Neural progenitor cell (in vitro differentiated cells): ENCODE measurements around the gene GLRX3. TPM values are rescaled to one million over a fixed set of nuclear protein-coding genes. Genes with fewer than 3 reads are reported as not detected.

ENCODE experiments used
- DNase-seq: peaks from one replicate; pipeline ENCODE4 v3.0.0-alpha.2; 2016; ENCODE audit warnings: low spot score
- H2AFZ ChIP-seq: fragments of 200-600 bp; sonication (generic); replicated peaks from 2 replicates; pipeline ENCODE4 v1.6.1; 2016; ENCODE audit warnings: antibody characterized with exemption
- H3F3A ChIP-seq: fragments of 200-600 bp; sonication (generic); 2 replicates; pipeline ENCODE4 v1.6.1; 2016; ENCODE audit warnings: antibody characterized with exemption, low read depth
- H3K27ac ChIP-seq: fragments of 200-600 bp; sonication (generic); 2 replicates; pipeline ENCODE4 v1.5.1; 2016; ENCODE audit warnings: mild to moderate bottlenecking
- H3K27me3 ChIP-seq: fragments of 200-600 bp; sonication (generic); 2 replicates; pipeline ENCODE4 v1.6.1; 2016; ENCODE audit warnings: mild to moderate bottlenecking, moderate library complexity
- H3K36me3 ChIP-seq: fragments of 200-600 bp; sonication (generic); 2 replicates; pipeline ENCODE4 v1.5.1; 2016
- H3K4me1 ChIP-seq: fragments of 200-600 bp; sonication (generic); 2 replicates; pipeline ENCODE4 v1.6.1; 2016; ENCODE audit warnings: mixed run types
- H3K4me2 ChIP-seq: fragments of 200-600 bp; sonication (generic); 2 replicates; pipeline ENCODE4 v1.6.1; 2016
- H3K4me3 ChIP-seq: fragments of 200-600 bp; sonication (generic); 2 replicates; pipeline ENCODE4 v1.5.1; 2016
- H3K79me2 ChIP-seq: fragments of 200-600 bp; sonication (generic); 2 replicates; pipeline ENCODE4 v1.6.1; 2016; ENCODE audit warnings: low read depth
- H3K9ac ChIP-seq: fragments of 200-600 bp; sonication (generic); 2 replicates; pipeline ENCODE4 v1.6.1; 2016
- H3K9me3 ChIP-seq: fragments of 200-600 bp; sonication (generic); 2 replicates; pipeline ENCODE4 v1.5.1; 2016; ENCODE audit warnings: low read depth
- H4K20me1 ChIP-seq: fragments of 200-600 bp; sonication (generic); 2 replicates; pipeline ENCODE4 v1.6.1; 2016; ENCODE audit warnings: low read depth
- H3K27ac Mint-ChIP-seq: 3 replicates; pipeline ENCODE4 v1.8.0; 2021; ENCODE audit warnings: mixed read lengths
- H3K27me3 Mint-ChIP-seq: 2 replicates; pipeline ENCODE4 v1.8.0; 2022; ENCODE audit warnings: low read depth, mild to moderate bottlenecking, inconsistent platforms, moderate library complexity, mixed read lengths; ENCODE audit not compliant: insufficient read depth
- H3K36me3 Mint-ChIP-seq: 3 replicates; pipeline ENCODE4 v1.8.0; 2021; ENCODE audit warnings: mixed read lengths
- H3K4me1 Mint-ChIP-seq: 3 replicates; pipeline ENCODE4 v1.8.0; 2021; ENCODE audit warnings: mixed read lengths
- H3K4me3 Mint-ChIP-seq: 3 replicates; pipeline ENCODE4 v1.8.0; 2021; ENCODE audit warnings: mild to moderate bottlenecking, moderate library complexity, mixed read lengths
- H3K9me3 Mint-ChIP-seq: 3 replicates; pipeline ENCODE4 v1.8.0; 2020; ENCODE audit warnings: mixed read lengths
- CTCF ChIP-seq: fragments of 200-600 bp; sonication (generic); IDR thresholded peaks from 2 replicates; pipeline ENCODE4 v1.5.1; 2017; ENCODE audit warnings: antibody characterized with exemption, mild to moderate bottlenecking
- EZH2 ChIP-seq: fragments of 200-600 bp; sonication (generic); IDR thresholded peaks from 2 replicates; pipeline ENCODE4 v1.6.1; 2017; ENCODE audit warnings: antibody characterized with exemption, mild to moderate bottlenecking, moderate library complexity
- EZH2phosphoT487 ChIP-seq: fragments of 200-600 bp; sonication (generic); IDR thresholded peaks from 2 replicates; pipeline ENCODE4 v1.6.1; 2017; ENCODE audit warnings: antibody characterized with exemption
- total RNA-seq: library from RNA; depleted of rRNA; stranded (reverse); fragments of >200 nt; gene quantifications from 2 replicates; pipeline ENCODE4 v1.2.3, GENCODE V29; 2015; ENCODE audit warnings: low replicate concordance

The GLRX3 gene
- total RNA-seq, 1 donor from 2014 or later, result 182 TPM

GRCh38 chr10:130213286-130214080 lies 77.3 kb downstream of the GLRX3 start:
- no peaks in the 10 kb centered on the region for H4K20me1 ChIP-seq
- Mint-ChIP-seq H3K9me3 (no peaks in the 10 kb centered on the region), H3K27me3 (no peaks in the 10 kb centered on the region), H3K27ac (no peak overlapping the region), H3K4me3 (no peak overlapping the region), H3K4me1 (no peaks in the 10 kb centered on the region), H3K36me3 (no peaks in the 10 kb centered on the region)
- H3K79me2 ChIP-seq, result no peaks in the 10 kb centered on the region
- no peak overlapping the region for H3K4me2 ChIP-seq
- no peaks in the 10 kb centered on the region for H3K9me3 ChIP-seq
- H3K4me1 ChIP-seq, result no peaks in the 10 kb centered on the region
- no peak overlapping the region for H3K27ac ChIP-seq
- no peaks in the 10 kb centered on the region for H3F3A ChIP-seq
- no peaks in the 10 kb centered on the region for H3K36me3 ChIP-seq
- no peaks in the 10 kb centered on the region for H3K27me3 ChIP-seq
- H3K4me3 ChIP-seq, result no peak overlapping the region
- TF ChIP-seq EZH2phosphoT487, result no peak
- H2AFZ ChIP-seq, result no peak overlapping the region
- no peak for DNase-seq
- H3K9ac ChIP-seq, result no peak overlapping the region

- TF ChIP-seq CTCF, result no peak
- TF ChIP-seq EZH2, result no peak
- no peak for TF ChIP-seq EZH2phosphoT487
- Mint-ChIP-seq H3K27me3 (no peaks in the 10 kb centered on the region), H3K9me3 (no peaks in the 10 kb centered on the region), H3K4me3 (no peak overlapping the region), H3K27ac (no peak overlapping the region), H3K4me1 (no peaks in the 10 kb centered on the region), H3K36me3 (no peaks in the 10 kb centered on the region)
- no peaks in the 10 kb centered on the region for H3K9me3 ChIP-seq
- no peak overlapping the region for H3K4me2 ChIP-seq
- H3K4me3 ChIP-seq, result no peak overlapping the region
- H3K79me2 ChIP-seq, result no peaks in the 10 kb centered on the region
- DNase-seq, result no peak
- no peak overlapping the region for H3K9ac ChIP-seq
- no peaks in the 10 kb centered on the region for H3K4me1 ChIP-seq
- H3K27ac ChIP-seq, result no peak overlapping the region
- H2AFZ ChIP-seq, result no peak overlapping the region
- H4K20me1 ChIP-seq, result no peaks in the 10 kb centered on the region
- no peaks in the 10 kb centered on the region for H3K36me3 ChIP-seq
- no peaks in the 10 kb centered on the region for H3F3A ChIP-seq
- no peaks in the 10 kb centered on the region for H3K27me3 ChIP-seq
Measured at GRCh38 chr10:130214431-130214830, 78.2 kb downstream of the GLRX3 start.

- no peaks in the 10 kb centered on the region for H3K4me1 ChIP-seq
- H3F3A ChIP-seq, result no peaks in the 10 kb centered on the region
- Mint-ChIP-seq H3K27me3 (peaks cover 2% of the 10 kb centered on the region), H3K4me1 (no peaks in the 10 kb centered on the region), H3K9me3 (no peaks in the 10 kb centered on the region), H3K27ac (no peak overlapping the region), H3K36me3 (no peaks in the 10 kb centered on the region), H3K4me3 (no peak overlapping the region)
- no peak overlapping the region for H3K4me3 ChIP-seq
- no peak overlapping the region for H3K4me2 ChIP-seq
- no peak overlapping the region for H3K9ac ChIP-seq
- no peaks in the 10 kb centered on the region for H4K20me1 ChIP-seq
- H3K79me2 ChIP-seq, result no peaks in the 10 kb centered on the region
- H2AFZ ChIP-seq, result no peak overlapping the region
- no peak overlapping the region for H3K27ac ChIP-seq
- no peak for DNase-seq
- H3K36me3 ChIP-seq, result no peaks in the 10 kb centered on the region
- TF ChIP-seq CTCF, result no peak
- TF ChIP-seq EZH2phosphoT487, result no peak
- no peak for TF ChIP-seq EZH2
- no peaks in the 10 kb centered on the region for H3K27me3 ChIP-seq
- H3K9me3 ChIP-seq, result no peaks in the 10 kb centered on the region
Measured at GRCh38 chr10:130215151-130215930, 79.2 kb downstream of the GLRX3 start.

- Histone ChIP-seq H3K27me3 (no peaks in the 10 kb centered on the region), H3K27ac (no peak overlapping the region), H4K20me1 (no peaks in the 10 kb centered on the region), H3K36me3 (no peaks in the 10 kb centered on the region), H3K9ac (no peak overlapping the region), H3K4me3 (no peak overlapping the region), H3K79me2 (no peaks in the 10 kb centered on the region), H3F3A (no peaks in the 10 kb centered on the region), H3K9me3 (no peaks in the 10 kb centered on the region), H3K4me1 (no peaks in the 10 kb centered on the region), H2AFZ (no peak overlapping the region), H3K4me2 (no peak overlapping the region)
- Mint-ChIP-seq H3K27me3 (peaks cover 2% of the 10 kb centered on the region), H3K36me3 (no peaks in the 10 kb centered on the region), H3K4me3 (no peak overlapping the region), H3K4me1 (no peaks in the 10 kb centered on the region), H3K27ac (no peak overlapping the region), H3K9me3 (no peaks in the 10 kb centered on the region)
- TF ChIP-seq EZH2 (no peak), CTCF (no peak), EZH2phosphoT487 (no peak)
- no peak for DNase-seq
Measured at GRCh38 chr10:130215931-130216231, 79.7 kb downstream of the GLRX3 start.
